Kidney (tissue), 14 donors: ENCODE measurements around the gene CCDC85B. TPM values are rescaled to one million over a fixed set of nuclear protein-coding genes. Genes with fewer than 3 reads are reported as not detected.

Source experiments
- DNase-seq, 5 donors: peaks; one replicate each; pipeline ENCODE4 v3.0.0-alpha.2; 2013 to 2020
- FAIRE-seq: peaks from 2 replicates; lab custom pipeline; 2012; peaks lifted over from hg19 to GRCh38; lab: Jason Lieb, UNC
- H3K27ac ChIP-seq, 2 donors: one replicate each; pipeline ENCODE4 v1.7.0; 2013; ENCODE audit warnings: low read depth in 2 of 2, low read length in 2 of 2, inconsistent platforms in 1 of 2
- H3K27me3 ChIP-seq: one replicate; pipeline ENCODE4 v1.7.1; 2013; ENCODE audit warnings: low read length, inconsistent platforms; ENCODE audit not compliant: control insufficient read depth, insufficient read depth
- H3K36me3 ChIP-seq, 3 donors: one replicate each; pipeline versions ENCODE4 v1.7.0 to v1.7.1; 2013; ENCODE audit warnings: low read length in 3 of 3, control low read depth in 1 of 3, inconsistent platforms in 1 of 3; ENCODE audit not compliant: insufficient read depth in 3 of 3, control insufficient read depth in 2 of 3
- H3K4me1 ChIP-seq, 3 donors: one replicate each; pipeline versions ENCODE4 v1.7.0 to v1.7.1; 2013; ENCODE audit warnings: low read length in 3 of 3, inconsistent platforms in 1 of 3, low read depth in 1 of 3; ENCODE audit not compliant: control insufficient read depth in 2 of 3, insufficient read depth in 2 of 3
- H3K4me3 ChIP-seq, 3 donors: one replicate each; pipeline versions ENCODE4 v1.7.0 to v1.8.1; 2013; ENCODE audit warnings: low read length in 3 of 3, control low read depth in 1 of 3, inconsistent platforms in 1 of 3
- H3K9ac ChIP-seq, 3 donors: one replicate each; pipeline versions ENCODE4 v1.7.0 to v1.7.1; 2013; ENCODE audit warnings: low read length in 3 of 3, control low read depth in 1 of 3, inconsistent platforms in 1 of 3
- H3K9me3 ChIP-seq, 3 donors: one replicate each; pipeline versions ENCODE4 v1.7.0 to v1.7.1; 2013; ENCODE audit warnings: low read length in 3 of 3, control low read depth in 1 of 3, inconsistent platforms in 1 of 3; ENCODE audit not compliant: control insufficient read depth in 2 of 3, insufficient read depth in 1 of 3
- CTCF ChIP-seq: IDR thresholded peaks from 3 replicates; pipeline ENCODE4 v1.5.1; 2012; ENCODE audit warnings: mild to moderate bottlenecking, moderate library complexity, borderline replicate concordance; ENCODE audit not compliant: insufficient read depth; ENCODE audit errors: extremely low read depth
- intact Hi-C: fragments of 100-400 bp; cut with DNase I; formaldehyde crosslinking; loops from one replicate; pipeline ENCODE4 v1.11.1; 2022
- polyA plus RNA-seq: library from polyadenylated mRNA; stranded (reverse); fragments of 350-450 nt; fragmentation: Illumina TruSeq; extraction: RNeasy Lipid Tissue Mini Kit (QIAGEN cat#74804); gene quantifications from one replicate; pipeline ENCODE4 v1.2.3, GENCODE V29; 2014; ENCODE audit warnings: low read depth, low replicate concordance; ENCODE audit not compliant: insufficient read depth
- total RNA-seq: library from RNA; stranded (reverse); fragmentation: NEBNext Ultra II Directional; extraction: Animal tissue kit (Norgen Biotek cat#: 25700); gene quantifications from one replicate; pipeline ENCODE4 v1.2.1, GENCODE V29; 2021
- donor health status: control.
- donor health status: control.
- donor health status: control.
- donor health status: control.
- donor health status: control.
- donor health status: DM: yes; HTN: yes; CAD: no.
- donor health status: Normal renal cell carcinoma (clear cell type).

Gene CCDC85B
- total and polyA plus RNA-seq, 2 donors from 2014 or later, result 26.1 to 31.8 TPM

- DNase-seq, result peak in 2 of 5 donors; percentile 42 to 64
- Histone ChIP-seq H3K4me3 (no peak overlapping the region), H3K9me3 (no peaks in the 10 kb centered on the region), H3K4me1 (peaks cover 0 to 6% (median 5%) of the 10 kb centered on the region in 3 donors), H3K36me3 (peaks cover 4 to 12% (median 5%) of the 10 kb centered on the region in 3 donors), H3K27ac (no peak overlapping the region), H3K27me3 (no peaks in the 10 kb centered on the region), H3K9ac (no peak overlapping the region)
- intact Hi-C loops, result loop anchor here (10.0 kb wide), 1 partner anchor 102 kb away; no protein-coding TSS in a partner anchor
- FAIRE-seq, result no peak
- TF ChIP-seq CTCF, result no peak
These were observed 8.1 kb upstream of the CCDC85B start for GRCh38 chr11:65882120-65883057.

GRCh38 chr11:65883058-65883761, 7.3 kb upstream of the CCDC85B start:
- Histone ChIP-seq H3K4me1 (peaks cover 0 to 10% (median 8%) of the 10 kb centered on the region in 3 donors), H3K36me3 (peaks cover 4 to 12% (median 5%) of the 10 kb centered on the region in 3 donors), H3K4me3 (no peak overlapping the region), H3K27ac (no peak overlapping the region), H3K27me3 (no peaks in the 10 kb centered on the region), H3K9ac (no peak overlapping the region), H3K9me3 (no peaks in the 10 kb centered on the region)
- DNase-seq (peak in 2 of 5 donors; percentile 47 to 49), FAIRE-seq (no peak)
- intact Hi-C loops, result loop anchor here (10.0 kb wide), 1 partner anchor 102 kb away; no protein-coding TSS in a partner anchor
- no peak for TF ChIP-seq CTCF

GRCh38 chr11:65883786-65884715, 6.4 kb upstream of the CCDC85B start:
- H3K27ac ChIP-seq, result no peak overlapping the region
- no peak for TF ChIP-seq CTCF

More at GRCh38 chr11:65883786-65884715, 6.4 kb upstream of the CCDC85B start:
- H3K4me3 ChIP-seq, result no peak overlapping the region
- no peak for FAIRE-seq
- no peaks in the 10 kb centered on the region for H3K9me3 ChIP-seq
- intact Hi-C loops, result loop anchor here (10.0 kb wide), 1 partner anchor 101 kb away; no protein-coding TSS in a partner anchor
- no peak overlapping the region for H3K9ac ChIP-seq
- H3K4me1 ChIP-seq, result peaks cover 0 to 15% (median 8%) of the 10 kb centered on the region in 3 donors
- peaks cover 4 to 12% (median 5%) of the 10 kb centered on the region in 3 donors for H3K36me3 ChIP-seq
- DNase-seq, result peak in 2 of 5 donors; percentile 40 to 71
- no peaks in the 10 kb centered on the region for H3K27me3 ChIP-seq
